Measurements from ENCODE around the gene TPSG1.
"Not testable (repeated sequence)": the region's sequence is repeated elsewhere in the genome, so short reads cannot be mapped to it uniquely, and the experiment has no call there.

The TPSG1 gene

DNA sequence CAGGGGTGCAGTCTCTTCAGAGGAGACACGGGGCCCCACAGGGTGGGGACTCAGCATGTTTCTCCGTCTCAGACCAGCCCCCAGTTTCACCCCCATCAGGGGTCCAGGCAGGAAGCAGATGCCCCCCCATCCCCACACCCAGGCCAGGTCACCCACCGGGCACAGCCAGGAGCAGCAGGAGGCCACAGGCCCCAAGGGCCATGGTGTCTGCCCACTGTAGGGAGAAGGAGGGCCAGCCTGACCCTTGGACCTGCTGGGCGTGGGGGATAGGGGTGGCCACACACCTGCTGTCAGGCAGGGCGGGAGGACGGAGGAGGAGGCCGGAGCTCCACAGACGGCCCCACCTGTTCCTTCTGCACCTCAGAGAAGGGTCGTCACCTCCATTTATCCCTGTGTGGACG lies at the start of gene TPSG1:
TSS of gene TPSG1 (minus strand) at position 218 of the 401 bp plus-strand sequence. CDS start at position 202, 16 bp downstream.
- DNase-seq (ENCODE audit: low read depth), result no peak

DNA sequence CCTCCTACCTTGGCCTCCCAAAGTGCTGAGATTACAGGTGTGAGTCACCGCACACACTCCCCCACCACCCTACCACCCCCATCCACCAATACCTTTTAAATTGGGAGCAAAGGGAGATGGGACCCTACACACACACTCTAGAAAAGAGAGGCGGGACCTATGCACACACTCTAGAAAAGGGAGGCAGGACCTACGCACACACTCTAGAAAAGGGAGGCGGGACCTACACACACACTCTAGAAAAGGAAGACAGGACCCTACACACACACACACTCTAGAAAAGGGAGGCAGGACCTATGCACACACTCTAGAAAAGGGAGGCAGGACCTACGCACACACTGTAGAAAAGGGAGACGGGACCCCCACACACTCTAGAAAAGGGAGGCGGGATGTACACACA lies 49.7 kb upstream of the TPSG1 start:
- DNase-seq (ENCODE audit: low read depth), result no peak

DNA sequence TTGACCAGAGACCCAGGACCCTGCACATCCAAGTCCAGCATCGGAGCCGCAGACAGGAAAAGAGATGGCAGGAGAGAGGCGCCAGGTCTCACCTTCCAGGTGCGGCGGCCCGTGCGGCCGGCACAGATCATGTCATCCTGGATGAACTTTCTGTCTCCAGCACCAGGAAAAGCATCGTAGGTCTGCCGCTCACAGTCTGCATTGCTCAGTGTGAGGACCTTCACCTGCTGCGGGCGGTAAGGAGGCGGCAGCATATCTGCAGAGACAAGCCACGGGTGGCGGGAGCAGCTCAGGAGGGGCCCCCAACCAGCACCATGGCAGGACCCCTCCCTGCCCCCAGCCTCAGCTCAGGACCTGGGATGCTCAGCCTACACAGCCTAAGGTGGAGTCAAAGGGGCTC lies 48.7 kb upstream of the TPSG1 start:
- no peak for DNase-seq (ENCODE audit: low read depth)

DNA sequence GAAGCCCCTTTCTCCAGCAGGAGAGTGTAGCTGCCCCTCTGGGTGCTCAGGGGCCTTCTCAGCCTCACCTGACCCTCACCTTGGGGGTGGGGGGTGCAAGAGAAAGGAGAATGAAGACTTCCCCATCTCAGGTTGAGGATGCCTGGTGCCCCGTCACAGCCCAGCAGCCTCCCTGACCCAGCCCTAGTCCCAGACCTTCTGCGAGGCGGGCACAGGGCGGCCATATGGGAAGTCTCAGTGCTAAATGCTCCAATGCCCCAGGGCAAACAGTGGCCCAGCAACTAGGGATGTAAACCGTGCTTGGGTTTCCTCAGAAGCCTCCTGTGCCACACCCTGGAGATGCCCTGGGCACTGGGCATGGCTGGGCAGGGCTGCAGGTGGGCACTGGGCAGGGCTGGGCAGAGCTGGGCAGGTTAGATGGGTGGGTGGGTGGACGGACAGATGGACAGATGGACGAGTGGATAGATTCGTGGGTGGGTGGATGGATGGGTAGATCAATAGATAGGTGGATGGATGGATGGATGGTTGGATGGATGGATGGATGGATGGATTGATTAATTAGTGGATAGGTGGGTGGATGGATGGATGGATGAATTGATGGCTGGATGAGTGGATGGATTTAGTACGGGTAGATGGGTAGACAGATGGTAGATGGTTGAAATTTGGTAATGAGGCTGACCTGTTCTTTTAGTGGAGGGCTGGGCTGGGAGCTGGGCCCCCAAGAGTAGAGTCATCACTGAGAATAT lies 47.6 kb upstream of the TPSG1 start:
- no peak for DNase-seq (ENCODE audit: low read depth)

DNA sequence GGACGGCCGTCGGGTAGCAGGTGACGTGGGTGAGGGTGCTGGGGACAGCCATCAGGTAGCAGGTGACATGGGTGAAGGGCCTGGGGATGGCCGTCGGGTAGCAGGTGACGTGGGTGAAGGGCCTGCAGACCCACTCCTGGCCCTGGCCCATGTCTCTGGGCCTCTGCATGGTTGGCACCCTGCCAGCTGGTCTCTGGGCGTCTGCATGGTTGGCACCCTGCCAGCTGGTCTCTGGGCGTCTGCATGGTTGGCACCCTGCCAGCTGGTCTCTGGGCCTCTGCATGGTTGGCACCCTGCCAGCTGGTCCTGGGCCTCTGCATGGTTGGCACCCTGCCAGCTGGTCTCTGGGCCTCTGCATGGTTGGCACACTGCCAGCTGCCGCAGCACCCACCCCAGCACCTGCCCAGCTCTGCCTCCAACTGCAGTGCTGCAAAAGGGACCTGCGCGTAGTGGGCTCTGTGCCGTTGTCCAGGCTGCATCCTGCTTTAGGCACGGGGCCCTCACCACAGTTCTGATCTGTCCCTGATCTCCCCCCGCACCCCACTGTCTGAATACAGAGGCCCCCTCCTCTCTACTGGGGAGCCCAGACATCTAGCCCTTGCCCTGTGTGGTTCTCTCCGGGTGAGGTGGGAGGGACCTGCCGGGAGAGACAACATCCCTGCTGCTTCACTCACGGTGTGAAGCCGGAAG lies 46.8 kb upstream of the TPSG1 start:
- not testable (repeated sequence) for DNase-seq (ENCODE audit: low read depth)

DNA sequence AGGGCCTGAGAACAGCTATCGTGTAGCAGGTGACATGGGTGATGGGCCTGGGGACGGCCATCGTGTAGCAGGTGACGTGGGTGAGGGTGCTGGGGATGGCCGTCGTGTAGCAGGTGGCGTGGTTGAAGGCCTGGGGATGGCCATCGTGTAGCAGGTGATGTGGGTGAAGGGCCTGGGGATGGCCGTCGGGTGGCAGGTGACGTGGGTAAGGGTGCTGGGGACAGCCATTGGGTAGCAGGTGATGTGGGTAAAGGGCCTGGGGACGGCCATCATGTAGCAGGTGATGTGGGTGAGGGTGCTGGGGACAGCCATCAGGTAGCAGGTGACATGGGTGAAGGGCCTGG lies 46.3 kb upstream of the TPSG1 start:
- DNase-seq (ENCODE audit: low read depth), result no peak

DNA sequence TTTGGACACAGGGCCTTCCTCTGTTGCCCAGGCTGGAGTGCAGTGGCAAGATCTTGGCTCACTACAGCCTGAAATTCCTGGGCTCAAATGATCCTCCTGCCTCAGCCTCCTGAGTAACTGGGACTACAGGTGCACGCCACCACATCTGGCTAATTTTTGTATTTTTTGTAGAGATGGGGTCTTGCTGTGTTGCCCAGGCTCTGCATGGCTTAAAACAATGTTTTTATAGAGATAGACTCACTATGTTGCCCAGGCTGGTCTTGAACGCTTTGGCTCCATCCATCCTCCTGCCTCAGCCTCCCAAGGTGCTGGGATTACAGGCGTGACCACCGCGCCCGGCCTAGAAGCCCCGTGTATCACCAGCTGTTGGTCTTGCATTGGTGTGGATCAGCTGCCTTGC lies 44.4 kb upstream of the TPSG1 start:
- DNase-seq (ENCODE audit: low read depth), result not testable (repeated sequence)

DNA sequence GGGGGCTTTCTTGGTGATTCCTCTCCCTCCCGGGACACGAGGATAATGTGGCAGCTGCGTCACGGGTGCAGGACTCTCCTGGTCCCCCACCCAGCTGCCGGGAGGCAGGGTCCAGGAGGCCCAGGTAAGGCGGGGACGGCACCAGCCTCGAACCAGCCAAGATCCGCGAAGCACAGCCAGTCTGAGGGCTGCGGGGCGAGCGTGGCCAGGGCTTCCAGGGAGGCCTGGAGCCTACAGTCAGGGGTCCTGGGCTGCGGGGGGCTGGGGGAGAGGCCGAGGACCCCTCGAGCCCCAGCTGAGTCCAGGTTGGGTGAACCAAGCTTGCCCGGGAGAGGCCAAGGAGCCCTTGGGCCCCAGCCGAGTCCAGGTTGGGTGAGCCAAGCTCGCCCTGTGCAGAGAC lies 40.8 kb upstream of the TPSG1 start:
- DNase-seq (ENCODE audit: low read depth), result no peak

DNA sequence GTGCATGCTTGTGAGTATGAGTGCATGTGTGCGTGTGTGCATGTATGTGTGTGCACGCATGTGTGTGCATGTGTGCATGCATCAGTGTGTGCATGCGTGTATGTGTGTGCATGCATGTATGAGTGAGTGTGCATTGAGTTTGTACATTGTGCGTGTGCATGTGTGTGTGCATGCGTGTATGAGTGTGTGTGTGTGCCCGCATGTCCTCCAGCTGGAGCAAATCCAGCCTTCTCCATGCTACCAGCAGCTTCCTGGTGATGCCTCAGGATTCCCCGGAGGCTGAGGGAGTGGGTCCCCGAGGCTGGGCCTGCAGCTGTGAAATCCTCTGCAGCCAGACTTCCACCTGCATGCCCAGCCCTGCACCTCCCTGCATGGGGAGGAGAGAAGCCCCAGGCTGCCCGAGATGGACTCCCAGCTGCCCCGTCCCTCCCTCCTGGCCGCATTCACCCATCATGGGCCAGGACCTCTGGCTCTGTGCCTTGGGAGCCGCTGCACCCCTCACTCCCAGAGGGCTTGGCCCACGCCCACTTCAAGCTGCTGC lies 40.1 kb upstream of the TPSG1 start:
- no peak for DNase-seq (ENCODE audit: low read depth)

DNA sequence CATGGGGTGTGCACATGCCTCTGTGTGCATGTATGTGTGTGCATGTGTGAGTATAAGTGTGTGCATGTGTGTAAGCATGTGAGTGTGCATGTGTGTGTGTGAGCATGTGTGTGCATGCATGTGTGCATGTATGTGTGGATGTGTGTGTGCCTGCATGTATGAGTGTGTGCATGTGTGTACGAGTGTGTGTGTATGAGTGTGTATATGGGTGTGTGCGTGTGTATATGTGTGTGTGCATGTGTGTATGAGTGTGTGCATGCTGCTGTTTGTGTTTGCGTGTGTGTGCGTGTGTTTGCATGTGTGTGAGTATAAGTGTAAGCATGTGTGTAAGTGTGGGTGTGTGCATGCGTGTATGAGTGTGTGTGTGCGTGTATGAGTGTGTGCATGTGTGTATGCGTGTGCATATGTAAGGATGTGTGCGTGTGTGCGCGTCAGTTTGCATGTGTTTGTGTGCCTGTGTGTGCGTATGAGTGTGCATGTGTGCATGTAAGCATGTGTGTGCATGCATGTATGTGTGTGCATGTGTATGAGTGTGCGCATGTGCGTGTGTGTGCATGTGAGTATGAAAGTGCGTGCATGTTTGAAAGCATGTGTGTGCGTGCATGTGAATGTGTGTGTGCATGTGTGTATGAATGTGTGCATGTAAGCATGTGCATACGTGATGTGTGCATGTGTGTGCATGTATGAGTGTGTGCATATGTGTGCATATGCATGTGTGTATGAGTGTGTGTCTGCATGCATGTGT lies 39.4 kb upstream of the TPSG1 start:
- no peak for DNase-seq (ENCODE audit: low read depth)

DNA sequence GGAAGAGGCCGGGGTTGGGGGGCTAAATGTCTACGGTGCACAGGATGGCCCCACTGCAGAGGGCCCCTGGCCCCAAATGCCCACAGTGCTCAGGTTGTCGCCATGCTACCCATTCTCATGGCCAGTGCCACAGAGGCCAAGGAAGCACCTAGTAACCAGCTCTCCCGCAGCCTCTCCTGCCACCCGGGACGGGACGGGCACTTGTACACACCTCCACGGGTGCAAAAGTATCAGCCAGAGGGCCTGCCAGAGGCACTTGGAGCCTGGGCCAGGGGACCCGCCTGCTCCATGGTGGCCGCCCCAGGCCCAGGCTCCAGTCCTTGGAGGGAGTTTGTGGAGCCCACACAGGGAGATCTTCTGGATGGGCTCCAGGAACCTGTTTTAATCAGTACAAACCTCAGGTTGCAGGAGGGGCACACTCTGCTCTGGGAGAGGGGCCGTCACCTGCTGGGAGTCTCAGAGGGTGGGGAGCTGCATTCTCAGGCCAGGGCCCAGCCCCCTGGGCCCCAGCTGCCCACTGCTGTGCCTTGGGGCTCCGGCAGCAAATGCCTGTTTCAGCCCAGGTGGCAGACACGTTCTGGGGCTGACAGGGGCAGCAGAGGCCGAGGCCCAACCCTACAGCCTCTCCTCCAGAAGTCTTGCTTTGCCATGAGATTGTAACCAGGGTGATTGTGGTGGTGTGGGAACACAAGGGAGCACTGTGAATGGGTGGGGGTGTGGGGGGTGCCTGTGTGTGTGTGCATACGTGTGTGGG lies 38.7 kb upstream of the TPSG1 start:
- DNase-seq (ENCODE audit: low read depth), result no peak

DNA sequence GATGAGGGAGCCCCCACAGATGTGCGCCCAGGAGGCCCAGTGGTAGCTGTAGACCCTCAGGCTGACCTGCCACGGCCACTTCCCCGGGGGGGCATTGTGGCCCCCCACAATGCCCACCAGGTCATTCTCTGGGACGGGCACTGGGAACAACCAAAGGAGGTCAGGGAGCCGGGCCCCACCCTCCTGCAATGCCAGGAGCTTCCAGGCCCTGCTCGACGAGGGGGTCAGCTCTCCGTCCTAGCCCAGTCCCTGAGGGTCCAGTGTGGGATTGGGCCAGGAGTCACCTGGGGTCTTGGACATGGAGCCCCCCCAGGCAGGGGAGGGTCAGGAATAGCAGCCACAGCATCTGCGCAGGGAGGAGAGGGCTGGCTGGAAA lies 37.8 kb upstream of the TPSG1 start:
- no peak for DNase-seq (ENCODE audit: low read depth)

DNA sequence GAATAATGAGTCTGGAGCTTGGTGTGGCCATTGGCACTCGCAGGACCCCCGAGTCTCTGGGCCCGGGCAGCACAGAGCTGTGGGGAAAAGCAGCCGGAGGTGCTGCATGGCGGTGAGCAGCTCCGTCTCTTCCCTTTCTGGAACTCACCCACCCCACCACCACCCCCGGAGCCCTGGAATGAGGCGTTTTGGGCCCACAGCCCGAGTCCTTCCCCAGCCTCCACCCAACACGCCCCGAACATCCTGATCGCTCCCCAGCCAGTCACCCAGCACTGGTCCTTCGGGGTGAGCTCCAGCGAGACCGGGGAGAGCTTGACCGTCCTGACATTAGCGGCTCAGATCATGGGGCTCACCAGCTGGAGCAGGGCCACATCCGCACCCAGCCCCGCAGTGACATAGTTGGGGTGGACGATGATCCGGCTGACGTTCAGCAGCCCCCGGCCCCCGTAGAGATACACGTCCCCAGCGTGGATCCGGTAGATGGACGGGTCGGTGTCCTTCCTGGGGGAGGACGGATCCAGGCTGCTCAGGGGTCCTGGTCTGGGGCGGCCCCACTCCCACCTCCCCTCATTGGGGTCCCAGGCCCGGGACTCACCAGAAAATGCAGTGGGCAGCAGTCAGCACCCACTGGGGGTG lies 37.3 kb upstream of the TPSG1 start:
- no peak for DNase-seq (ENCODE audit: low read depth)

DNA sequence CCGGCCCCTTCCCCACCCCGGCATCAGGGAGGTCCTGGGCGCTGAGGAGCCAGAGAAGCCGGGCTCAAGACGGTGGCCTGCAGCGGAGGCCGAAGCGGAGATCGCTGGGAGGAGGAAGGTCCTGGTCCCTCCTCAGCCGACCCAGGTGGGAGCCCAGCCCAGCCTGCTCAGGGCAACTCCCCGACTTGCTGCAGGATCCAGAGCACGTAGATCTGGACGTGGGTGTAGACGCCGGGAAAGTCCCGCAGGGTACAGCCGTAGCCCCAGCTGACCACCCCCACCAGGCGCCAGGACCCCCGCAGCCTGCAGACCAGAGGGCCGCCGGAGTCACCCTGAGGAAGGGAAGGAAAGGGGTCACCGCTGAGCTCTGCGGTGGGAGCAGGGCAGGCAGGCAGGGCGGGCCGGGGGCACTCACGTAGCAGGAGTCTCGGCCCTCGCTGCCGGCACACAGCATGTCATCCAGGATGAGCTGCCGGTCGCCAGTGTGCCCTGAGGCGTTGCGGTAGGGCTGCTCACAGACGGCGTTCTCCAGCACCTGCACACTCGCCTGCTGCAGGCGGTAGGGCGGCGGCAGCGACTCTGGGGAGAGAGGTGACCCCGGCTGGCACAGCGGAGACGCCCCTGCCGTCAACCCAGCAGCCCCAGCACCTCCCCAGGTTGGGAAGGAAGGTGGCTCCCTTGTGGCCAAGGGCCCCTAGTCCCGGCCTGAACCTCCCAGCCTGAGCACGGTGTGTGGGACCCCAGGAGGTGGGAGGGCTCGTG lies 36.2 kb upstream of the TPSG1 start:
- DNase-seq (ENCODE audit: low read depth), result no peak

DNA sequence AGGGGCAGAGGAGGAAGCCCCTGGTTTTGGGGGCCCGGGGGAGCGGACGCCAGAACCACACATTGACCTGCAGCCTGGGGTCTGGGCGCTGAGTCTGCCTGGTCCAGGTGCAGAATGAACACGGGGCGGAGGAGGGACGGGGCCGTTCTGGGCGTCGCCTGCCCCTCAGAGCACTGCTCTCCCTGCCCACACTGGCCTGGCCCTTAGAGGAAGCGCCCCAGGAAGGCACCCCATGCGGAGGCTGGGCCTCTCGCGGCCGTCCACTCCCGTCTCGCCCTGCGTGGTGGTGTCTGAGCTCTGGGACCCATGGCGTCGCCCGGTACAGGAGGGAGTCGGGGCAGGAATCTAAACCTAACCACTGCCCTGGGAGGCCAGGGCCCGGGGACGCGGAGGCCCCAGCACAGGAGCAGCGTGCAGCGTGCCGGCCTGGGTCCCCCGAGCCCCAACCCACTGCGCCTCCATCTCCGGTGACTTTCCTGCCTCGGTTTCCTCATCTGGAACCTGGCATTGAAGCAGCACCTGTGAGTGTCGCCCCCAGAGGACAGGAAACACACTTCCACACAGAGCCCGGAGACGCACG lies 35.1 kb upstream of the TPSG1 start:
- no peak for DNase-seq (ENCODE audit: low read depth)

DNA sequence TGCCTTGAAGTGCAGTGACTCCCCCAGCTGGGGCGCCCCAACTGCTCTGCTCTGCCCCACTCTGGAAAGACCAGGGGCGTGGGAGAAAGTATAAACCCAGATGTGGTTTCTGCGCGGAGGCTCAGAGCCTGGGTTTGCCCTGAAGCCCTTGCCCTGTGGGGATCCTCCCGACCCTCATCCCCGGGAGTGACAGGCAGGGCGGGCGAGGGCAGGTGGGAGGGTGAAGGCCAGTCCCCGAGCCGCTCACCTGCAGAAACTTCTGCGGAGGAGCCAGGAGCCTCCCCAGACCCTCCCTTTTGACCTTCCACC lies 34.6 kb upstream of the TPSG1 start:
- no peak for DNase-seq (ENCODE audit: low read depth)

DNA sequence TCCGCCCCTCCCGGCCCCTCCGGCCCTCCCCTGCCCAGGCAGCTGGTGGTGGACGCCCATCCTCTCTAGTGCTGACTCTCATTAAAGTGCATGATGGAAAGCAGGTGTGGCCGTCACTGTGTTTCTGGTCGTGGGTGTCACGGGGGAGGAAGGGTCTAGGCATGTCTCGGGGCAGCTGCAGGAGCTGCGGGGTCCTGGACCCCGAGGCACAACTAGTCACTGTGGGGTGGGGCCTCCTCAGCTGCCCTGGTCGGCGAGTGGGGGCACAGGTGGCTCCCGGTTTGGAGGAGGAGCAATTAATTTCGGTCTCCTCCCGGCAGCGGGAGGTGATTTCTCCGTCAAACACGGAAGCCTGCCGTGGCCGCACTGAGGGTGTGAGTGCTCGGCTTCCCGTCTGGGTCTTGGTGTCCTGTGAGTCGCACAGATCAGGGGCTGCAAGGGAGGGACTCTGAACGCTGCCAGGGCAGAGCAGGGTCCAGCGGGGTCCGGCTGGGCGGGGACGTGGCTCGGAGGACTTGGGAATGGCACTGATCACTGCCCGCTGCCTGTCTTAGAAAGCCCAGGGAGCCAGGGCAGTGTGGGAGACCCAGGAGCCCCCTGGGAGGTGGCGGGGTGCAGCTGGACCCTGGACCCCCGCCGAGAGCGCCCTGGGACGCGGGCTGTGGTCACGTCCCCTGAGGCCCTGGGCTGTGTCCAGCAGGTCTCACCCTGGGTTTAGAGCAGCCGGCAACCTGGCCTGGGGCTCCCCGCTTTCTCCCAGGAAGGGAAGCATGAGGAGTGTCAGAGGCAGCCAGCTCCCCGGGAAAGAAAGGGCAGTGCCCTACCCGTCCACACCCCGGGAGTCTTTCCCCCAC lies 34.1 kb upstream of the TPSG1 start:
- DNase-seq (ENCODE audit: low read depth), result no peak

DNA sequence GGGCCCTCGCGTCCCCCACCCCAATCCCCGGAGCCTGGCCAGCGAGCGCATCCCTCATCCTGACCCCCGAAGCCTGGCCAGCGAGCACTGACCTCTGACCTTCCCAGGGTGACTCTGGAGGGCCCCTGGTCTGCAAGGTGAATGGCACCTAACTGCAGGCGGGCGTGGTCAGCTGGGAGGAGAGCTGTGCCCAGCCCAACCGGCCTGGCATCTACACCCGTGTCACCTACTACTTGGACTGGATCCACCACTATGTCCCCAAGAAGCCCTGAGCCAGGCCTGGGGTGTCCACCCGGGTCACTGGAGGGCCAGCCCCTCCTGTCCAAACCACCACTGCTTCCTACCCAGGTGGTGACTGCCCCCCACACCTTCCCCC lies 33.1 kb upstream of the TPSG1 start:
- DNase-seq (ENCODE audit: low read depth), result no peak

DNA sequence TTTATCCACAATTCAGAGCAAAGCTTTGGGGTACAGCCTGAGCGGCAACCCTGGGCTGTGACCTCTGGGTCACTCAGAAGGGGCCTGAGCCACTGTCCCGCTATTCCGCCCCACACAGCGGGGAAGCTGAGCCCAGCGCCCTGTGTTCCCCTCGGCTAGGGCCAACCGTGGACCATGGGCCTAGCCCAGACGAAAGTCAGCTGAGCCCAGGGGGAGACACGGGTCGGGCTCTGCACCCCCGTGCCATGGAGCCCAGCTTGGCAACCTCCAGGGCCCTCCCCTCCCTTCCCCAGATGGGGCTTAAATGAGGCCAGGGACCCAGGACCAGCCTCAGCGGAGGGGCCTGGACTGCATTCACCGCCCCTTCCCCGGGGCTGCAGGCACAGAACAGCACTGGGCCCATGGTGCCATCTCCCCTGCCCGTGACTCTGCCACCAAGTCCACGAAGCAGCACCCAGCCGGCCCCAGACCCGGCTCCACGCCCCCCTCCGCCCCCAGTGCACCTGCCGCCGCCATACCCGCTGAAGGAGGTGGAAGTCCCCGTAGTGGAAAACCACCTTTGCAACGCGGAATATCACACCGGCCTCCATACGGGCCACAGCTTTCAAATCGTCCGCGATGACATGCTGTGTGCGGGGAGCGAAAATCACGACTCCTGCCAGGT lies 32.6 kb upstream of the TPSG1 start:
- DNase-seq (ENCODE audit: low read depth), result no peak
